IPS-20b (cell line): Measurements from ENCODE around the gene PLEKHA5.

ENCODE experiments used
- H3K27ac ChIP-seq: one replicate; pipeline ENCODE4 v1.5.1; 2013; ENCODE audit warnings: low read length
- H3K27me3 ChIP-seq: 2 replicates; pipeline ENCODE4 v1.6.1; 2013; ENCODE audit warnings: mild to moderate bottlenecking, low read length, inconsistent platforms; ENCODE audit not compliant: insufficient read depth
- H3K36me3 ChIP-seq: 2 replicates; pipeline ENCODE4 v1.6.1; 2013; ENCODE audit warnings: low read depth, mild to moderate bottlenecking, inconsistent platforms, low read length, moderate library complexity; ENCODE audit not compliant: insufficient read depth
- H3K4me1 ChIP-seq: 2 replicates; pipeline ENCODE4 v1.6.1; 2013; ENCODE audit warnings: mild to moderate bottlenecking, control low read depth, inconsistent platforms, low read length, moderate library complexity; ENCODE audit not compliant: insufficient read depth
- H3K4me3 ChIP-seq: 2 replicates; pipeline ENCODE4 v1.5.1; 2013; ENCODE audit warnings: mild to moderate bottlenecking, low read length, inconsistent platforms
- H3K9ac ChIP-seq: 2 replicates; pipeline ENCODE4 v1.6.1; 2013; ENCODE audit warnings: low read depth, mild to moderate bottlenecking, inconsistent platforms, low read length, moderate library complexity
- H3K9me3 ChIP-seq: 2 replicates; pipeline ENCODE4 v1.6.1; 2013; ENCODE audit warnings: mild to moderate bottlenecking, low read depth, low read length, inconsistent platforms; ENCODE audit not compliant: insufficient read depth

Gene PLEKHA5

DNA sequence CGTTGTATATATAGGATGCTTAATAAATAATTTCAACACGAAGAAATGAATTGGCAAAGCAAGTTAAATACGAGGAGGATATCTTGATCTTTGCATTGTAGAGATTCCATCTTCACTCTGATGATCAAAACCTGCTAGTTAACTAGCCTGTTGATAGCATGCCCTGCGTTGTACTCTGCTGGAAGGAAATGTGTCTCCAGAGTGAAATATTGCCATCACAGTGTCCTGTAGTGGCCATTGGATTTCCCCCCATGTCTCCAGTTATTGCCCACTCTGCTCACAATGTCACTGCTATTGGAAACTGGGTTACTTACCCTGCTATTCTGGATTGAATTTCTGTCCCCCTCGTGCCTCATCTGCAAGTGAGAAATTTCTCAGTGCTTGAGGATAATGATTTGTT is 109.6 kb downstream of the PLEKHA5 start:
- Histone ChIP-seq H3K36me3 (no peaks in the 10 kb centered on the region), H3K4me3 (no peak overlapping the region), H3K9me3 (no peaks in the 10 kb centered on the region), H3K27ac (no peak overlapping the region), H3K4me1 (peaks cover 16% of the 10 kb centered on the region), H3K27me3 (no peaks in the 10 kb centered on the region), H3K9ac (no peak overlapping the region)

DNA sequence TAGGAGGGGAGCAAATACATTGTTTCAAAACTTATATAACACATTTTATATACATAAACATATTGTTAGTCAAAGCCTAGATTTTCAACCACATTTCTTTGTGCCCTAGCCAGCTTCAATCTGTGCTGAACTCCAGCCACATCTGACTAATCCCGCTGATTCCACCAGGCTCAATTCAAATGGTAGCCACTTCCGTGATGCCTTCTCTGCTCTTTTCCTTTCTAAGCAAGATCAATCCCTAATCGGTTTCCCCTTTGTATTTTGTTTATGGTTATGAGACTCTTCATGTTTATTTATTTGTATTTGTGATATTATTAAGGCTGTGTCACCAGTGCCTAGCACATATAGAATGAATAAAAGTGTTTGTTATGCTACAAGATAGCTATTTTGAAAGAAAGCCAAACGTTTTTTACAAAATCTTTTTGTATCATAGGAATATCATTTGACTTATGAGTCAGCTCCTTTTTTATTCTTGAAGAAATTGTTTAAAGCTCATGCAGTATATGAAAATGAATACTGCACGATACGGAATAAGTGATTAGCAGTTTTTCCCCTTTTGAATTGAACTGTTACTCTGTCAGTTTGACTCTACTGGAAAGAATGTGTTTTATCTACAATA is 110.2 kb downstream of the PLEKHA5 start:
- Histone ChIP-seq H3K27me3 (no peaks in the 10 kb centered on the region), H3K4me3 (no peak overlapping the region), H3K27ac (no peak overlapping the region), H3K9ac (no peak overlapping the region), H3K9me3 (no peaks in the 10 kb centered on the region), H3K4me1 (peaks cover 11% of the 10 kb centered on the region), H3K36me3 (no peaks in the 10 kb centered on the region)

DNA sequence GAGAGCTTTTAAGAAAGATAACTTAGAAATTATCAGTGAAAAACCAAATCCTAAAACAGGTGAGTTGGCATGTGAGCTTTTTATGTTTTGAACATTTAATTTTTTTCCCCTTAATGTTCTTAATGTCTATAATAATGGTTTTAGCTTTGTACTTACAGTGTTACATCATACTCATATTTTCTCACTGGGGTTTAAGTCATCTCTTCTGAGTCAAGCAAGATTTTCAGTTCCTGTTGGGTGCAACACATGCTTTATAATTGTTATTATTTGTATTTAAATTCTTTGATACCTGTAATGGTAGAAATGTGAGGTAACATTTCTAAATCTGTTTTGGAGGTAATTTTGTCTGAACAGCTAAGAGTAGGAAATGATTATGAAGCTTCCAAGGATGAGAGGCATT is 113.0 kb downstream of the PLEKHA5 start:
- Histone ChIP-seq H3K27me3 (no peaks in the 10 kb centered on the region), H3K27ac (no peak overlapping the region), H3K9me3 (no peaks in the 10 kb centered on the region), H3K9ac (no peak overlapping the region), H3K4me1 (no peaks in the 10 kb centered on the region), H3K4me3 (no peak overlapping the region), H3K36me3 (no peaks in the 10 kb centered on the region)

DNA sequence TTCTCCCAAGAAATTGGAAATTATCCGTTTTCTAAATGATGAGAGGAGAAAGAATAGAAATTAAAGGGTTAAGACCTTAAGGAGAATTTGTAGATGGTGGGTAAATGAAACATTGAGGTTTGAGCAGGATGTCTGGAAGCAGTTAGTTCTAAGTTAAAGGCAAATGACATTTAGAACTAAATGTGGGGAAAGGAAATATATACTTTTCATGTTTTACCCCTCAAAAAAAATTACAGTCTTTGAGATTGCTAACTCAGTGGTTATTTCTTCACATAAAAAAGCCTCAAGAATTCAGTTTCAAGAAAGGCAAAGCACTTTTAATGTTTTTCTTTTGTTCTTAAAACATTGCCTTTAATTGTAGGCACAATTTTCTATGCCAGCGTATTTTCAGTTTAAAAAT is 114.0 kb downstream of the PLEKHA5 start:
- Histone ChIP-seq H3K27ac (no peak overlapping the region), H3K27me3 (no peaks in the 10 kb centered on the region), H3K36me3 (no peaks in the 10 kb centered on the region), H3K4me1 (no peaks in the 10 kb centered on the region), H3K4me3 (no peak overlapping the region), H3K9ac (no peak overlapping the region), H3K9me3 (no peaks in the 10 kb centered on the region)

DNA sequence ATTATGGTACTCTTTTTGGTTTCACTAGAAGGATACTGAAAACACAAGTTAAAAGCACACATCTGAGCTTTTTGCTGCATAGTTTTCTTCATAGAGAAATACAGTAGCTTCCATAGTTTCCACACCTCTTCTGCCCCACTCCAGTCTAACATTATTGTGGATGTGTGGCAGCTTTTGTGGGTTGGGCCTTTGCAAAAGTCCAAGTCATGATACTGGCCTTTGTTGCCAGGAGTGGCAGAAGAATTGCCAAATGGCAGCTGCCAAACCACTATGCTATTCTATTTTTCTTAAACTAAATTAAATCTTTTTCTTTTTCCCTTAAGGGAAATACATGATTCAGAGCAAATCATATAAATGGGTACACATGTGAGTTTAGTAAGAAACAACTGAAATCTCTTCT is 114.8 kb downstream of the PLEKHA5 start:
- Histone ChIP-seq H3K9ac (no peak overlapping the region), H3K27ac (no peak overlapping the region)

DNA sequence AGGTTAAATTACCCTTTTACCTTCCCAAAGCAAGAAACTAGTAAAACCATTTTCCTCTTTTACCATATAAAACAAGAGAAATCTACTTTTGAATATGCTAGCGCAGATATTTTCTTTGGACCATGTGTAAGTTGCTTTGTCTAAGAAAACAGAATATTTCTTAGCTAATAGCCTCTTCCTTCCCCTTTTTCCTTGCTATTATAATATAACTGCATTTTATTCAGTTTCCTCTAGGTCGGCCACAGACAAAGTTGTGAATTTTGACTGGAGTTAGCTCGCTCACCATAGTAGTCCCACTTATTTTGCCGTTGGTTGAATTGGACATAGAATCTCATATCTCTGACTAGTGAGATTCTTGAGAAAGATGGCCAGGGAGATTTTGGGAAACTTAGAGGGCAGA is 115.6 kb downstream of the PLEKHA5 start:
- H3K9ac ChIP-seq = no peak overlapping the region

More for the DNA sequence above, 114.8 kb downstream of the PLEKHA5 start:
- Histone ChIP-seq H3K4me3 (no peak overlapping the region), H3K27me3 (no peaks in the 10 kb centered on the region), H3K36me3 (no peaks in the 10 kb centered on the region), H3K4me1 (no peaks in the 10 kb centered on the region), H3K9me3 (no peaks in the 10 kb centered on the region)

DNA sequence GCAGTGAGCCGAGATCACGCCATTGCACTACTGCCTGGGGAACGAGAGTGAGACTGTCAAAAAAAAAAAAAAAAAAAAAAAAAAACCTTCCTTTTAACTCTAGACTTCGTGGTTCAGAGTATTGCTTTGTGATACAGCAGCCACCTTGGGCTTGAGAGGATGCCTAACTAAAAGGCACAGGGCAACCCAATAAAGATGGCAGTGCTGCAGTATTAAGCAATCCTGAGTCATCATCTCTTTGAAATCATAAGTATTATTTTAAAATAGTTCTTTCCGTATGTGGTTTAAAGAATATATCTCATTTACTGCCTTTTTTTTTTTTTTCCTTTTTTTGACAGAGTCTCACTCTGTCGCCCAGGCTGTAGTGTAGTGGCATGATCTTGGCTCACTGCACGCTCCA is 116.1 kb downstream of the PLEKHA5 start:
- no peak overlapping the region for H3K27ac ChIP-seq
- no peaks in the 10 kb centered on the region for H3K27me3 ChIP-seq
- H3K36me3 ChIP-seq = no peaks in the 10 kb centered on the region
- H3K4me3 ChIP-seq = no peak overlapping the region
- no peak overlapping the region for H3K9ac ChIP-seq
- no peaks in the 10 kb centered on the region for H3K9me3 ChIP-seq
- H3K4me1 ChIP-seq = no peaks in the 10 kb centered on the region

More for the DNA sequence above, 115.6 kb downstream of the PLEKHA5 start:
- Histone ChIP-seq H3K27me3 (no peaks in the 10 kb centered on the region), H3K4me3 (no peak overlapping the region), H3K36me3 (no peaks in the 10 kb centered on the region), H3K9me3 (no peaks in the 10 kb centered on the region), H3K4me1 (no peaks in the 10 kb centered on the region), H3K27ac (no peak overlapping the region)

DNA sequence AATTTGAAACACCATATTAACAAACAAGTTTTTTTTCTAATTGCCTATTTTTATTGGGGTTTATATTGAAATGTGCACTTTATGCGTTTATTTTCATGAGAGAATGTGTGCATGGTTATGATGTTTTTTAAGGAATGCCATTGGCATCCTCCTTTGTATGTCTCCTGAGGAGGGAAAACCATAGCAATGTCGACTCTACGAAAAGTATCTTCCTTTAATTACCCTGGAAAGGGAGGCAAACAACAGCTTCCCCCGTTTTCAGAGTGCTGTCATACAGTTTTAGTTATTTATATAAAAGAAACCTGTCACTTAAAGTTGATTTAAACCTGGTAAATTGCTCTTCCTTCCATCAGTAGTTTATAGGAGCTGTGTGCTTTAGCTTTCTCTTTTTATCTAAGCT is 117.4 kb downstream of the PLEKHA5 start:
- H3K27me3 ChIP-seq = no peaks in the 10 kb centered on the region
- H3K27ac ChIP-seq = no peak overlapping the region
- no peaks in the 10 kb centered on the region for H3K4me1 ChIP-seq
- H3K9ac ChIP-seq = no peak overlapping the region
- no peaks in the 10 kb centered on the region for H3K36me3 ChIP-seq
- no peak overlapping the region for H3K4me3 ChIP-seq
- no peaks in the 10 kb centered on the region for H3K9me3 ChIP-seq

DNA sequence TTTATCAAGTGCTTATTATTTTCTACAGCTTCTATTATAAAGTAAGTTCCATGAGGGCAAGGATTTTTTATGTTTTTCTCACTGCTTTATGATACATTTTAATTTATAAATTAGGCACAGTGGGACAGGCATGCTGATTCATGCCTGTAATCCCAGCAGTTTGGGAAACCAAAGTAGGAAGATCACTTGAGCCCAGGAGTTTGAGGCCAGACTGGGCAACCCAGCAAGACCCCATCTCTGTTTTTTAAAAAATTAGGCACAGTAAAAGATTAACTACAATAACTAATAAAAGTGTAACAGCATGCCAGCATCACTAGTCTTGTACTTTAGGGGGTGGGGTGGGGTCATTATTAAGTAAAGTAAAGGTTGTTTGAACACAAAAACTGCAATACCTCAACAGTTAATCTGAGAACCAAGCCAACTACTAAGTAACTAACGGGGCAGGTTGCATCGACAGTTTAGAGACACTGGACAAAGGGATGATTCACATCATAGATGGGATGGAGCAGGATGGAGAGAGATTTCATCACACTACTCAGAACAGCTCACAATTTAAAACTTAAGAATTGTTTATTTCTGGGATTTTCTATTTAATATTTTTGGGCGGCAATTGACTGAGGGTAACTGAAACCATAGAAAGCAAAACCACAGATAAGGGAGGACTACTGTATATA is 119.5 kb downstream of the PLEKHA5 start:
- no peak overlapping the region for H3K9ac ChIP-seq
- H3K36me3 ChIP-seq = peaks cover 4% of the 10 kb centered on the region
- H3K27me3 ChIP-seq = no peaks in the 10 kb centered on the region
- H3K4me1 ChIP-seq = no peaks in the 10 kb centered on the region
- no peaks in the 10 kb centered on the region for H3K9me3 ChIP-seq
- H3K4me3 ChIP-seq = no peak overlapping the region
- H3K27ac ChIP-seq = no peak overlapping the region

DNA sequence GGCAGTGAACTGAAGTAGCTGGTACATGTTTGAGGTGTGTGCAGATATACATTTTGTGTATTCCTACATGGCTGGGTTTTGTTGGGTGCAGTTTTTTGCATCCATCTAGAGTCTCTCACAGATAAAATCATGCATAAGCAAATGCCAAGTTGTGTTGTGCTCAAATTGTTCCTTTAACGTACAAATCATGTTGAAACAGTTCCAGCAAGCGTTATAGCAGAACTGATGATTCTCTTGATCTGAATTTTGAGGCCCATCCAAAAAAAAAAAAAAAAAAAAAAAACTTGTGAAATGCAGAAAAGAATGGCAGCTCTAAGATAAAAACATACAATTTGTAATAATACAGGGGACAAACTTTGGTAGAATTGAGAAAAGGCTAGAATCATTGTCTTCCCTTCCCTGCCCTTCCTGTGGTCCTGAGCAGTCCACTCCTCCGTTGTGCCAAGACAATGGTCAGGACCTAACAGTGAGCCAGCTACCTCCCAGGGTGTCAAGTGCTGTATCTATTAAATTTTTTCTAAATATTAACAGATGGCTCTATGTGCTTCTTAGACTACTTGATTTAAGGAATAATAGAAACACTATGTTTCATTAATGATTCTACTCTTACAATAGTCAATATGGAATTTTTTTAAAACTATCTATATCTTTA is 122.1 kb downstream of the PLEKHA5 start:
- Histone ChIP-seq H3K27me3 (no peaks in the 10 kb centered on the region), H3K4me1 (no peaks in the 10 kb centered on the region), H3K36me3 (peaks cover 10% of the 10 kb centered on the region), H3K9me3 (no peaks in the 10 kb centered on the region), H3K27ac (no peak overlapping the region), H3K9ac (no peak overlapping the region), H3K4me3 (no peak overlapping the region)

DNA sequence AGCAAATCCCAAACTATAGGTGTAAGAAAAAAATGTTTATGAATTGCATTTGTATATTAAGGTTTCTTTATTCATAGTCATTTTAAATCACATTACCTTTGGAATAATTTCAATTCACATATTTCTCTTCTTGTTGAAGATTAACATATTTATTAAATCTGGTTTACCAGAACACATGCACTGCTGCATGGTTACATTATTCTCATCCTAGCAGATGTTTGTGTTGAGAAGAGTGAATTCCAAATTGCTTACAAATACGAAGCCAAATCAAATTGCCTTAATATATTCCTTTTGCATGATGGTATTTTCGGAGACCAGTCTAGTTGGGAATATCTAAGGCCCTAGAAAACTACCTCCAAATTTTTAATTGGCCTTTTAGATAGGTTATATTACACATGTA is 130.6 kb downstream of the PLEKHA5 start:
- no peaks in the 10 kb centered on the region for H3K9me3 ChIP-seq
- H3K4me1 ChIP-seq = peaks cover 18% of the 10 kb centered on the region
- H3K27me3 ChIP-seq = no peaks in the 10 kb centered on the region
- no peak overlapping the region for H3K4me3 ChIP-seq
- peaks cover 50% of the 10 kb centered on the region for H3K36me3 ChIP-seq
- H3K27ac ChIP-seq = no peak overlapping the region
- H3K9ac ChIP-seq = no peak overlapping the region

DNA sequence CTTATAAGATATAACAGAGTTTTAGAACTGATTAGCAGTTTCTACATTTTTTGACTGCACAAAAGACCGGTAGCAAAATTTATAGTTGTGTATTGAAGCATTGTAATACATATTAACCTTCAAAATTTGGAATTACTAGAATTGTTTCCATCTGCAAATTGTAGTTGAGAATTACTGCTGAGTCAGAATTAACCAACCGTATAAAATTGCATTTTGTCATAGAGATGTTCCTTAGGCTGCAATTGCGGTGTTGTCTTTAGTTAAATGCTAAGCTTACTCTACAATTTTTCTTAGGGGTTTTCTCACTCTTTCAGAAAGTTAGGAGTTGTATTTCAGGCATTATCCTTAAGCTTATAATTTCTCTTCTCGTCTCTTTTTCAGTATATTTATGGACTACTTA is 132.2 kb downstream of the PLEKHA5 start:
- Histone ChIP-seq H3K9me3 (no peaks in the 10 kb centered on the region), H3K27ac (no peak overlapping the region), H3K4me1 (peaks cover 18% of the 10 kb centered on the region), H3K36me3 (peaks cover 53% of the 10 kb centered on the region), H3K9ac (no peak overlapping the region), H3K27me3 (no peaks in the 10 kb centered on the region), H3K4me3 (no peak overlapping the region)
